Medulla oblongata (tissue), 1 donor: ENCODE data around the gene CASP9.
A peak's percentile ranks its signal among the peaks of the same experiment; 100 is the strongest.
"Not testable (repeated sequence)": the region's sequence is repeated elsewhere in the genome, so short reads cannot be mapped to it uniquely, and the experiment has no call there.

ENCODE experiments used
- DNase-seq: peaks from one replicate; pipeline ENCODE4 v3.0.0-alpha.2; 2015; ENCODE audit errors: extremely low spot score

Gene CASP9

DNA sequence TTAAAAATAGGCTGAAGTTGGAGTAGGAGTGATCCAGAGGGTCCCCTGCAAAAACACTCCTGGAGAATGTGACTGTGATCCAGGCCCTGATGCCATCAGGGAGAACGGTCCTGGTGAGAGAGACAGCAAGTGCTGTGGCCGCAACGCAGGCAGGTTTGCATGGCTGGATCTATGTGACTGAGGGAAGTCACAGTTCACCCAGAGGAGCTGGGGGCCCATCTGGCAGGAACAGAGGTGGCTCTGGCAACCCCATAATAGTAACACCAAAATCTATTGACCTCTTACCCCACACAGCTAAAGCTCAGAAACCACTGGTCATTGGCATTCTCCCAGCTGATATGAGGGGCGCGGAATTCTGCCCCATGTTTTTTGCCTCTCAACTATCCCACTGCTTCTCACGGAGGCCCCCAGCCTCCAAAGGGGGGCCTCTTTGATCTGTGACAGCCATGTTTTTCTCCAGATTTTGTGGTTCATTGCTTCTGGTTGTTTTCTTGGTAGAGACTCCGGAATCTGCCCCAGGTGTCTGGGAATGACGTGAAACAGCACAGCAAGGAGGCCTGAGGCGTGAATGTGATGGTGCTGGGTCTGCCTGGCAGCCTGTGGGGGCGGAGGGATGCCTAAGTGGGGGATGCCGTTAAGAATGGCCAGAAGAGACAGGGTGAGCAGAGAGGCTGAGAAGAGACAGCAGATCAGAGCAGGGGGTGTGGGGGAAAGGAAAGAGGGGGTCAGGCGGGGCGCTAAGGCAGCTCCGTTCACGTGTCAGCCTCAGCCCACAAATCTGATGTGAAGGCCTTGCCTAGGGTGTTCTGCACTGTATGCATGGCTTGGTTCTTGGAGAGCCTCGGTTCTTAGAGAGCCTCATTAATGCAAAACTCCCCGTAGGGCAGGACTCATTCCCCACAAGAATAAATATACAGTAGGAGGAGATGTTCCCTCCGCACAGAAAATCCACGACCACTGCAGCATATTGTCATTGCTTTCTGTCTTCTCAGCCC lies 23.5 kb downstream of the CASP9 start:
- DNase-seq: no peak

GRCh38 chr1:15493869-15494390 lies 30.1 kb downstream of the CASP9 start:
- DNase-seq: no peak

GRCh38 chr1:15492596-15492995 lies 31.4 kb downstream of the CASP9 start:
- no peak for DNase-seq

GRCh38 chr1:15491010-15491409 lies 33.0 kb downstream of the CASP9 start:
- not testable (repeated sequence) for DNase-seq

DNA sequence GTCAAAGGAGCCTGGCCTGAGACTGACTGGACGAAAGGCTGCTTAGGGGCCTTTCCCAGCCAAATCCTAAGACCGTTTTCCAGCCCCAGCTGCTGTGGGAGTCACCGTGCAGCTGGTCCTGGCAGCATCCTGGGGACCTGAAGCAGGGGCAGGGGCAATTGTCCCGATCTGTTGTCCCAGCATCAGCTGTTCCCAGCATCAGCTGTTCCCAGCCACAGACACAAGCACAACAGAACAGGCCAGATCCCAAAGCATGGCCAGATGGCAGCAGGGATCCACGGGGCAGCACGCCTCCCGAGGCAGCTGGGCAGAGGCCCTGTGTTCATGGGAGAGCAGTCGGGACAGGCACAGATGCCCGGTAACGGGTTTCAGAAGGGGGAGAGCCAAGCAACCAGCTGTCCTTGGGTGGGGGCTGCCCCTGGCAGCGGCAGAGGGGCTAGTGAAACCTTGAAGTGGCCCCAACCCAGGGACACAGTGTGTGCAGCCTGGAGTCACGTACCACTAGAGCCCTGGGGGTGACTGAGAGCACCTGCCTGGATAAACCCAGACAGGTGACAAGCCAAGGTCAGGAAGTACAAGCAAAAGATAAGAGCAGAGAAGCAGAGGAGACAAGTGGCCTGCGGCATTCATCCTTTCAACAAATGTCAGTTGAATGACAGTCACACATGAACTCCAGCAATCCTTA lies 34.8 kb downstream of the CASP9 start:
- peak; percentile 63 for DNase-seq

DNA sequence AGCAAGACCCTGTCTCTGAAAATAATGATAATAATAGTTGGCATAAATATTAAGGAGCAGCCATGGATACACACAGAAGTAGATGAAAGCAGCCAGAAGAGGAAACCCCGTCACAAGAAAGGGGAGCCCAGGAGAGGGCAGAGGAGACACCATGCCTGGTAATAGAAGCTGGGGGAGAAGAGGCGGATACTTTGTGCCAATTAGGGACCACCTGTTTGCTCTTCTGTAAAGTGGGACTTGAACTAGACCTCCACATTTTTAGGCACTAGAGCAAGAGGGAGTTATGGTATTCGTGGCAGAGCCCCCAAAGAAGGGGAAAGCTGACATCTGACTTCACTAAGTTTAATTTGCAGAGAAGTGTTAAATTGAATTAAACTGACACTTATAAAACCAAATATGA lies 35.6 kb downstream of the CASP9 start:
- no peak for DNase-seq

- DNase-seq: not testable (repeated sequence)
Measured at GRCh38 chr1:15486844-15487610, 37.0 kb downstream of the CASP9 start.

- no peak for DNase-seq
Measured at GRCh38 chr1:15485636-15486035, 38.4 kb downstream of the CASP9 start.

DNA sequence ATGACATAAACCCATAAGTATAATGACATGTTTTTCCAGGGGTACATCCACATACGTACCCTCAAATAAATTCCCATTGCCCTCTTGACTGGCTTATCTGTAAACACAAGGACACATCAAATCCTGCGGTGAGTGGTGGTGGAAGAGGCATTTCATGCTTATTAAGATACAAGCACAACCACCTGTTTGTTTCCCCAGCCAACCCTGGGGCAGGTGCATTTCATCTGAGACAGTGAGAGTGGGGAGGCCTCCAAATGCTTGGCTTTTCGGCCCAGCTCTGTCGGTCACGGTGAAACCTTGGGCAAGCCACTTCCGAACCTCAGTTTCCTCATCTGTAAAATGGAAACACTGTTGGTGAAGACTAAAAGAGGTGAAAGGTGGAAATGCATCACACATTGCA lies 39.6 kb downstream of the CASP9 start:
- not testable (repeated sequence) for DNase-seq

- no peak for DNase-seq
Measured at GRCh38 chr1:15483971-15484370, 40.0 kb downstream of the CASP9 start.

GRCh38 chr1:15482983-15483543 lies 41.0 kb downstream of the CASP9 start:
- not testable (repeated sequence) for DNase-seq

GRCh38 chr1:15482455-15482854 lies 41.6 kb downstream of the CASP9 start:
- not testable (repeated sequence) for DNase-seq

GRCh38 chr1:15479654-15480347 lies 44.2 kb downstream of the CASP9 start:
- DNase-seq: no peak

GRCh38 chr1:15477646-15478212 lies 46.3 kb downstream of the CASP9 start:
- no peak for DNase-seq

DNA sequence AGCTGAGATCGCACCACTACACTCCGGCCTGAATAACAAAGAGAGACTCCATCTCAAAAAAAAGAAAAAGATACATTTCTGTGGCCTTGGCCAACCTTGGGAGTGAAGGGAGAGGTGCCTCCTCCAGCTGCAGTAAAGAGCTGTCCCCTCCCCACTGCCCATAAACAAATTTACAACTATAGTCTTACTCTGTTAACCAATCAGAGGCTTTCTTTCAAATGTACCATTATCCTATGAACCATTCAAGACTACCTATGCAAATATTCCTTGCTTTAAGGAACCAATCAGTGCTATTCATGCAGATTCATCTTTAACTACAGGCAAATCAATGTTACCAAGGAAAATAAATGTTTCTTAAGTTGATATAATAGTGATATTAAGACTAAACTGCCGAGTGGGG lies 47.1 kb downstream of the CASP9 start:
- no peak for DNase-seq

DNA sequence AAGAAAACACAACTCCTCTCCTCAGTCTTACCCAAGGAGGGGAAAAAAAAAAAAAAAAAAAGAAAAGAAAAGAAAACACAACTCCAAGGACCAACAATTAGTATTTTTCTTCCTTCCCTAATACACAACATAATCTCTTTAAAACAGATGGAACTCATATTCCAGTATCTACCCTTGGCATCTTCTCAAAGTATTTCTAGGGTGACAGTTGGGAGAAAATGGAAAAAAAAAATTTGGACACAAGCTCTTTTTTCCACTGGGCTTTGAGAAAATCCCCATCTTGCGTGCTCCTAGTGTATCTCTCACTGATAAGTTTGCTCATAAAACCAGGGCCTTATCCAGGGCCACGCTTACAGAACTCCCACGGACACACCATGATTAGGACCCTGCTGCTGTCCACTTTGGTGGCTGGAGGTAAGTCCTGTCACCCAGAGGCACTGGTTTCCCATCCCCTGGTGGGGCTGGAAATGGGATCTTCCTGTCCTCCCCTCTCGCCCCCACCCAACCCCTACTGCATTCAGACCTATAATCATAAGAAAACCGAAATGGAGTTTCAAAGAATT lies 48.2 kb downstream of the CASP9 start, which contains the start of gene CELA2B:
CELA2B (plus strand) TSS at position 353 of the 563 bp plus-strand sequence; CDS start at position 375, 22 bp downstream.
- no peak for DNase-seq

DNA sequence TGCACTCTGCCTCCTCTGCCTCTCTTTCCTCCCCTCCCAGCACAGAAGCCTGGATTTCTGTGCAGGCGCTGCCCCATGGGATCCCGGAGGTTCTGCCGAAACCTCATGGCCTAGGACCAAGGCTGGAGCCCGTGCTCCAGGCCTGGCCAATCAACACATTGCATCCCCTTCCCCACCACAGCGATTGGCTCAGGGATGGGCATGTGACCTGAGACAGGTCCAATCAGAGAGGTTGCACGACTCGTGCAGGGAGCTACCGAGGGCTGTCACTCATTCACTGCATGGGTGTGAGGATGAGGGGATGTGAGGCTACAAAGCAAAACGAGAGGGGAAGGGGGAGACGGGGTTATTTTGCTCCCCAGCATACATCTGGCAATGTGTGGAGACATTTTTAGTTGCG lies 51.4 kb downstream of the CASP9 start:
- no peak for DNase-seq

DNA sequence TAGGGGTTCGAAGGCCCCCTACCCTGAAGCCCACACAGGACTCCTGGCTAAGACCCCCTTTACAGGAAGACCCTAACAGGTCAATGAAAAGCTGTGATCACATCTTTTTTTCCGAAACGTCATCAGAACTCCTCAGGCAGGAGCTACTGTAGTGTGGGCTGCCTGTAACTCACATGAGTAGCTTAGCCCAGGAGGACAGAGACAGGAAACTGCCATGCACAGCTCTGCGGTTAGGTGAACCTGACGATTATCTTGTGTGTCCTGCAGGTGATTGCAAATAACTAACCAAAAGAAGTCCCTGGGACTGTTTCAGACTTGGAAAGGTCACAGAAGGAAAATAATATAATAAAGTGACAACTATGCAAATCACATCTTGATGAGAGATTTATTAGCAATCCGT lies 52.3 kb downstream of the CASP9 start:
- not testable (repeated sequence) for DNase-seq

GRCh38 chr1:15471067-15471466 lies 52.9 kb downstream of the CASP9 start:
- DNase-seq: not testable (repeated sequence)
